HK-2 (cell line): ENCODE results near the gene FGB.
"Not testable (repeated sequence)": the region's sequence is repeated elsewhere in the genome, so short reads cannot be mapped to it uniquely, and the experiment has no call there.

Experiments
- DNase-seq: peaks from one replicate; pipeline ENCODE4 v3.0.0-alpha.2; 2018; ENCODE audit not compliant: unreplicated experiment

Gene FGB

DNA sequence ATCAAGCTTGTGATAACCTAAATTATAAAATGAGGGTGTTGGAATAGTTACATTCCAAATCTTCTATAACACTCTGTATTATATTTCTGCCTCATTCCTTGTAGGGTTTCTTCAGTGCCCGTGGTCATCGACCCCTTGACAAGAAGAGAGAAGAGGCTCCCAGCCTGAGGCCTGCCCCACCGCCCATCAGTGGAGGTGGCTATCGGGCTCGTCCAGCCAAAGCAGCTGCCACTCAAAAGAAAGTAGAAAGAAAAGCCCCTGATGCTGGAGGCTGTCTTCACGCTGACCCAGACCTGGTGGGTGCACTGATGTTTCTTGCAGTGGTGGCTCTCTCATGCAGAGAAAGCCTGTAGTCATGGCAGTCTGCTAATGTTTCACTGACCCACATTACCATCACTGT, 2.9 kb downstream of the FGB start:
- DNase-seq, result no peak

DNA sequence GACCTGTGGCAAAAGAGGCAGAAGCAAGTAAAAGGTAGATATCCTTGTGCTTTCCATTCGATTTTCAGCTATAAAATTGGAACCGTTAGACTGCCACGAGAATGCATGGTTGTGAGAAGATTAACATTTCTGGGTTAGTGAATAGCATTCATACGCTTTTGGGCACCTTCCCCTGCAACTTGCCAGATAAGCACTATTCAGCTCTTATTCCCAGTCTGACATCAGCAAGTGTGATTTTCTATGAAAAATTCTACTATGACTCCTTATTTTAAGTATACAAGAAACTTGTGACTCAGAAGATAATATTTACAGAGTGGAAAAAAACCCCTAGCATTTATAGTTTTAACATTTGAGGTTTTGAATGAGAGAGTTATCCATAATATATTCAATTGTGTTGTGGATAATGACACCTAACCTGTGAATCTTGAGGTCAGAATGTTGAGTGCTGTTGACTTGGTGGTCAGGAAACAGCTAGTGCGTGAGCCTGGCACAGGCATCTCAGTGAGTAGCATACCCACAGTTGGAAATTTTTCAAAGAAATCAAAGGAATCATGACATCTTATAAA, 3.9 kb downstream of the FGB start:
- no peak for DNase-seq

DNA sequence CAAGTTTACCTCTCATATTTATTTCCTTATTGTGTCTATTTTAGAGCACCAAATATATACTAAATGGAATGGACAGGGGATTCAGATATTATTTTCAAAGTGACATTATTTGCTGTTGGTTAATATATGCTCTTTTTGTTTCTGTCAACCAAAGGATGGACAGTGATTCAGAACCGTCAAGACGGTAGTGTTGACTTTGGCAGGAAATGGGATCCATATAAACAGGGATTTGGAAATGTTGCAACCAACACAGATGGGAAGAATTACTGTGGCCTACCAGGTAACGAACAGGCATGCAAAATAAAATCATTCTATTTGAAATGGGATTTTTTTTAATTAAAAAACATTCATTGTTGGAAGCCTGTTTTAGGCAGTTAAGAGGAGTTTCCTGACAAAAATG, 6.2 kb downstream of the FGB start:
- DNase-seq, result no peak

DNA sequence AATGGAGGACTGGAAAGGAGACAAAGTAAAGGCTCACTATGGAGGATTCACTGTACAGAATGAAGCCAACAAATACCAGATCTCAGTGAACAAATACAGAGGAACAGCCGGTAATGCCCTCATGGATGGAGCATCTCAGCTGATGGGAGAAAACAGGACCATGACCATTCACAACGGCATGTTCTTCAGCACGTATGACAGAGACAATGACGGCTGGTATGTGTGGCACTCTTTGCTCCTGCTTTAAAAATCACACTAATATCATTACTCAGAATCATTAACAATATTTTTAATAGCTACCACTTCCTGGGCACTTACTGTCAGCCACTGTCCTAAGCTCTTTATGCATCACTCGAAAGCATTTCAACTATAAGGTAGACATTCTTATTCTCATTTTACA, 6.8 kb downstream of the FGB start:
- no peak for DNase-seq

DNA sequence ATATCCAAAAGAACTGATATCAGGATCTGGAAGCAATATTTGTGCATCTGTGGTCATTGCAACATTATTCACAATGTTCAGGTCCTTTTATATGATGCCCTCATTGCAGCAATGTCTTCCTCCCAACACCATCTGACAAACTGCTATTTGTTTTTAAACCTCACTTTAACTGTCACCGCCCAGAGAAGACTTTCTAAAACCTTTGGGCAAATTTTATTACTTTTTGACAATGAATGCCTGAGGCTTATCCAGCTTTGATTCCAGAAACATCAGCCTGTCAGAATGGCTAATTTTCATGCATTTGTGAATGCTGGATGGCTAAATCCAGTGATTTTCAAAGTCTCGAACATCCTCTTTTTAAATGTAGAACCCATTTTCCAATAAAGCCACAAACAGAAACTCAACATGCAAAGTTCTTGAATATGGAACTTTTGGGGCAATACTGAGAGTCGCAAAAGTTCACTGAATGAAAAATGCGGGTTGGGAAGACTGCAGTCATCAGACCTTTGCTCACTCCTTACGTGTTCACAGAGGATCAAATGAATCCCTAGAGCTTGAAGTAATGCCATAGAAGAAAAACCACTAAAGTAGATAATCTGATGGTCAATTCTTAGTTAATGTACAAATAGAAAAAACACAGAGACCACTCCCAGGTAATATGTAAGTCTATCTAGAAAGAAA, 10.5 kb downstream of the FGB start:
- DNase-seq, result no peak

DNA sequence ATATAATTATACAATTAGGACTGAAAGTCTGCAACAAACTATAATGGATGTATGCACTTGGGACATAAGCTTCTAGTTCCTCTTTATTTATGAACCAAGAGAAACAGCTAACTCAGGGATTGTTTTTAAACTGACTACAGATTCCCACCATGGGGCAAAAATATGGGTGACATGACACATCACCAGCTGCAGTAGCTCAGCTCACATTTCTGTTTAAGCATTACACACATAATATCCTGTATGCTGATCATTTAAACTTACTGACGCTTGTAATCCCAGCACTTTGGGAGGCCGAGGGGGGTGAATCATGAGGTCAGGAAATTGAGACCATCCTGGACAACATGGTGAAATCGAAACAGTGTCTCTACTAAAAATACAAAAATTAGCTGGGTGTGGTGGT, 11.5 kb downstream of the FGB start:
- no peak for DNase-seq

DNA sequence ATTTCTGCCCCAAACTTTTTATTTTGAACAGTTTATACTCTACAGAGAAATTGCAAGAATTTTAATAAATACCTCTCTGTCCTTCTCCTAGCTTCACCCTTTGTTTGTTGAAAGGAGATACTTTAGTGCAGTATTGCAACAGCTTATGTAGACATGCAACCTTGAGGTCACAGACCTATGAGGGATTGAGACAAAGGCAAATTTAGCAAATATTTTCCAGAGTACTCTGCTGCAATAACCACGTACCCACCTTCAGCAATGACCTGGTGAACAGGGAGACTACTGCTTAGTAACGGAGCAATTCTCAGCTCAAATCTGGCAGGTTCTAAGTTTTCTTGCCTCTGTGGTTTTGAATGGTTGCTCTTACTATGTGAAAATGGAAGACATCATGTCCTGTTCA, 14.5 kb downstream of the FGB start:
- no peak for DNase-seq

DNA sequence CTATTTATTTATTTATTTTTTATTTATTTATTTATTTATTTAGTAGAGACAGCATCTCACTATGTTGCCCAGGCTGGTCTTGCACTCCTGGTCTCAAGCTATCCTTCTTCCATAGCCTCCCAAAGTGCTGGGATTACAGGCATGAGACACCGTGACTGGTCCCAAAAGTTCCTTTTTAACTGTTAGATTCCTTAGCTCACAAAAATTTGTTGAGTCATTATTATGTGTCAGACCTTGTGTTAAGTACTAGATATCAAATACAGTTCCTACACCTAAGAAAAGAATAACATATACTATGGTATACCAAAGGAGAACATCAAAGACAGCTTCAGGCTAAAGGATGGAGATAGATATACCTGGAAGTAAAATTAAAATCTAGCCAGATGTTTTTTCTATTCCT, 16.1 kb downstream of the FGB start:
- no peak for DNase-seq

DNA sequence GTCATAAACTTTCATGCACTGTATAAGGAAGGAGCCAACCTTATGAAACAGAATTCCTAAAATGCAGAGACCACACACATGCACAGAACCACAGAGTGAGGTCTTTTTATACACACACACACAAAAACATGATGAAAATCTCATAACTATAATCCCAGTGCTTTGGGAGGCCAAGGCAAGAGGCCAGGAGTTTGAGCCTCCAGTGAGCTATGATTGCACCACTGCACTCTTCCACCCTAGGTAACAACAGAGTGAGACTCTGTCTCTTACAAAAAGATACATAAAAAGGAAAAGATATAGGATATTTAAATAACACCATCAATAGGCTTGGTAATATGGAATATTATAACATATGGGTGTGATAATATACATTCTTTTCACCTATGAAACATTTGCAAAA, 17.1 kb downstream of the FGB start:
- no peak for DNase-seq

DNA sequence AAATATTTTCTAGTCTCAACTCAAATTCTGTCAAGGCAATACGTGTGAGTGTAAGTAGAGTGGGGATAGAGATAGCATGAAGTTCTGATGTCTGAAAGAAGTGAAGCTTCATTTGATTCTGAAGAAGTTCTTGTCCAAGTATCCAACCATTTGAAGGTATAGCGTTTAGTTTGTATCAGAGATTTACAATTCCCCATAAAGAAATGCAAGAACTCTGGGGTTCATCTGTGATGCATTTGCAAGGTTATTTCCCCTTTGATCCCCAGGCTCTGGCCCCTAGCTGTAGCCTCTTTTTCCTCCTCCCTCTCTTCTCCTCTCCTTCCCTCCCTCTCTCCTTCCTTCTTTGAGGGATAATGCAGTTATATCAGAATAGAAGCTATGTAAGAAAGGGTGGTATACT, 19.9 kb downstream of the FGB start:
- no peak for DNase-seq

DNA sequence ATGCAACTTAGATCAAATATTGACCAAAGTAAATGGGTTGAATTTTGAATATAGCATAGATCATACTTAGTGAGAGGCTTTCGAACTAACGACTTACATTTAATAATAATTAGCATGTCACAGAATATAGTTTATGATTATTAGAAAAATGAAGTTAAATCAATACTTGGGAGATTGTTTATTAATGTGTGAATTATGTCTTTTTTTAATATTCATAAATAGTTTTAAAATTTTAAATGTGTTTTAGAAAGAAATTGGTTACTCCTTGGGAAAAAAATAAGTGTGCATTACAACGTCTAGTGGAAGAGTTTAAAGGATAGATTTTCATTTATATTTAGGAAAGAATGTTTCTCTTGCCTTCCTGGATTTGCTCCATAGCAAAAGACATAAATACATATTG, 20.4 kb downstream of the FGB start:
- no peak for DNase-seq

DNA sequence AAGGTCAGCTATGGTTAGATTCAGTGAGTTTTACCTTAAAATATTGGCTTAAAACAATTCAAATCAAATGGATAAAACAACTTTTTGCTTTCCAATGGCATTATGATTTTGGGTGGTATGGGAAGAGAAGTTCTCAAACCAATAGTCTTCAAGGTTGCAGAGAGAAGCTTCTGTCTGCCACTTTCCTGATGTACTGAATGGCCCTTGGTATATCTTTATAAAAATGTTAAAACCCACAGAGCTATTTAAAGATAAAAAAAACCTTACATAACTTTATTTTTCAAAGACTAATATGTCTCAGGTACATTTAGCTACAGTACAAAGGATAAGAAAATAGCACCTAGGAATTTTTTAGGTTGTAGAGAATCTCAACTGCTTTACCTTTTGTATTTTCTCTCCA, 20.9 kb downstream of the FGB start:
- DNase-seq, result no peak

DNA sequence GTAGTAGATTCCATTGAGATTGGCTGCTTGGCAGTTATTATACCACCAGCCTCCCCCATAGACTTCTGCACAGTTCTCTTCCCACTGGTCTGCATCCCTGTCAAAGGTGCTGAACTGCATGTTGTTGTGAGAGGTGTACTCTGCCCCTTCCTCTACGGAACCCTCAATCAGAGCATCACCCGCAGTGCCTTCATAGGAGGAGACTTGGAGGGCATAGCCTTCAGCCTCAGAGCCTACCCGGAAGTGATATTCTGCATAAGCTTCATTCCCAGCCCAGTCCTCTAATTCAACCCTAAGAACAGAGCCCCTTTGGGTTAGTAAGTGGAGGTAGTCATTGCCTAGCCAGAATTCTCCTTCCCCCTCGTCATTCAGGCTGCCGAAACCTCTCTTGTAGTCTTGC, 21.4 kb downstream of the FGB start:
- no peak for DNase-seq

DNA sequence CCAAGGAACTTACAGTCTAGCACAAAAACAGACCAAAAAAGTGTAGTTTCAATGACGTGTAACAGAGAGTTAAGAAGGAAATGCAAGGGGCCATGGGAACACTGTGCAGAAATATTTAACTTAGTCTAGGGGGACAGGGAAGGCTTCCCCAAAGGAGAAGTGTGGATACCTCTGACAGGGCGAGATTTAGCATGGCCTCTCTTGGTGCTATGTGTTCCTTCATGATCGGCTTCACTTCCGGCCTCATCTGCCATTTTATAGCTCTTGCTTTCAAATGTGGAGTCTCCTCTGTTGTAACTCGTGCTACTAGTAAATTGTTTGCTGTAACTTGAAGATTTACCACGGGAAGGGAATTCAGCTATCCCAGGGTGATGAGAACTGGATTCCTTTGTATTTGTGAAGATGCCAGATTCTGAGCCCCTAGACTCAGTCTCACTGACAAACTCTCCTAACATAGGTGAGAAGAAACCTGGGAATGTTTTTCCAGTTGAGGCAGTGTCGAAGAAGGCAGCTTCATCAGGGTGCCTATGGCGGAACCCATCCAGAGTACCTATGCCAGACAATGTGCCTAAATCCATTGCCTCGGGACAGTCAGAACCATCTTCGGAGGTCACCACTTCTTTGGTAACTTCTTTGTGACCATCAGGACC, 22.7 kb downstream of the FGB start:
- no peak for DNase-seq

DNA sequence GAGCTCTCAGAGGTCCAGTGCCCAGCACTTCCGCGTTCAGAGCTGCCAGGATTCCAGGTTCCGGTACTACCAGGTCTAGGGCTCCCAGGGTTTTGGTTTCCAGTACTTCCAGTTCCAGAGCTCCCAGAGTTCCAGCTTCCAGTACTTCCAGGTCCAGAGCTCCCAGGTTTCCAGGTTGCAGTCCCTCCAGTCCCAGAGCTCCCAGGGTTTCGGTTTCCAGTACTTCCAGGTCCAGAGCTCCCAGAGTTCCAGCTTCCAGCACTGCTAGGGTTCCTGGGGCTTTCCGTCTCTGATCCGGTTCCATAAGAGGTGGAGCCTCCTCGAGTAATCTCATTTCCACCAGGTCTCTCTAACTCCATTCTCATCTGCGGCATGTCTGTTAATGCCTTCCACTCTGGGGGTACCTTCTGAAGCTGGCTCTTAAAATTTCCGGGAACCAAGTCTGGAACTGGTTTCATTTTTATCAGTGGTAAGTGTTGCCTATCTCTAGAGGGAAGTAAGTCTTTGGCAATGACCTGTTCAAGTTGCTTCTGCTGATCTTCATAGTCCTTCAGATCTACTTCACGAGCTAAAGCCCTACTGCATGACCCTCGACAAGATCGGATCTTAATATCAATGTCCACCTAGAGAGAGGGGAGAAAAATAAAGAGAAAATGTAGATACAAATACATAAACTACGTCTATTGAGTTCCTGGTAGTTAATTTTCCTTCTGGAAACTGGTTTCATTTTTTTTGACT, 23.7 kb downstream of the FGB start:
- no peak for DNase-seq

DNA sequence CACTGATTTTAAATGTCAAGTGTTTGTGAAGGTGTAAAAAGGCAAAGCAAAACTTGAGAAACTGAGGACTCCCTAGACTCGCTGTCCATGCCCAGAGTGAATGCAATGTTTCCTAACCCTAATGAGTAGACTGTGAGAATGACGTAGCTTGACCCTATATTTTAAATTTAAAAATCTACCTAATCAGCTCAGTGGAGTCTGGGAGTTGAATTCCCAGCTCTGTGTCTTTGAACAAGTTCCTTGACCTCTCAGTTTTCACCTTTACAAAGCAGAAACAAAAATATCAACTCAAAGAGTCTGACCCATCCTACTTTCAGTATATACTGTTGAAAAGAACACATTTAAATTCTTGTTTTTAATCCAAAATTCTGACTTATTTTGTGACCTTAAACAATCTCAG, 25.4 kb downstream of the FGB start:
- DNase-seq, result no peak

DNA sequence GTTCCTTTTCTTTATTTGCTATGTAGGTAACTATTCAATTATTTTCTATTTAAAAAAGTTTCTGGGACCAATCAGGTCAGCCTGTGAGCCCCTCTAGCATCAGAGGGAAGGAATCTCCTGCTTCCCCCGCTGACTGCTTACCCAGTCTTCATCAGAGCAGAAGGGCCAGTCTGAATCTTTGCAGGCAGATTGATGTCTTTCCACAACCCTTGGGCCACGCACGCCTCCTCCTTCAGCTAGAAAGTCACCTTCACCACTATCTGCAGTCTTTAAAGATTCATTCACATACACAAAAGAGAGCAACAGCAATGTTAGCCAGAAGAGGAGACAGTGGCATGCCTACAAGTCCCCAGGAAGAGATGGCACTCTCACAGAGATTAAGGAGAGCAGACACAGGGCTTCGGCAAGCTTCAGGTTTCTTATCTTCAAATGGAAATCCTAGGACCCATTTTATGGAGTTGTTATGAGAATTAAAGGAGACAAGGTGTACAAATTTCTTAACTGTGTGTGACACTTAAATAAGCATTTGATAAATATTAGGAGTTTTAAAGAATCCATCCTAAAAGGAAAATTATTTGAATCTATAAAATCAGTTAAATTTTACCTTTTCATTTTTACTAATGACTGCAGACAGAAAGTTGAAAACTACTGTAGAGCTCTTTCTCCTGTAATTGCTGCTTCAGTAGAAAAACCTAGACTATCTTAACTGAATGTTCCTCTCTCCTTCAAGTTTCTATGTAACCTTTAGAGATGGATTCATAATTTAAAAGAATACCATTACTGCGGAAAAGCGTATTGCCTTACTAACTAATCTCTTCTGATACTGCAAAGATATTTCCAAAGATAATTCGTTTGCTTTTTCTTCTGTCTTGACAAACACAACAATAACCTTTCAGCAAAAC, 26.7 kb downstream of the FGB start:
- DNase-seq, result no peak

DNA sequence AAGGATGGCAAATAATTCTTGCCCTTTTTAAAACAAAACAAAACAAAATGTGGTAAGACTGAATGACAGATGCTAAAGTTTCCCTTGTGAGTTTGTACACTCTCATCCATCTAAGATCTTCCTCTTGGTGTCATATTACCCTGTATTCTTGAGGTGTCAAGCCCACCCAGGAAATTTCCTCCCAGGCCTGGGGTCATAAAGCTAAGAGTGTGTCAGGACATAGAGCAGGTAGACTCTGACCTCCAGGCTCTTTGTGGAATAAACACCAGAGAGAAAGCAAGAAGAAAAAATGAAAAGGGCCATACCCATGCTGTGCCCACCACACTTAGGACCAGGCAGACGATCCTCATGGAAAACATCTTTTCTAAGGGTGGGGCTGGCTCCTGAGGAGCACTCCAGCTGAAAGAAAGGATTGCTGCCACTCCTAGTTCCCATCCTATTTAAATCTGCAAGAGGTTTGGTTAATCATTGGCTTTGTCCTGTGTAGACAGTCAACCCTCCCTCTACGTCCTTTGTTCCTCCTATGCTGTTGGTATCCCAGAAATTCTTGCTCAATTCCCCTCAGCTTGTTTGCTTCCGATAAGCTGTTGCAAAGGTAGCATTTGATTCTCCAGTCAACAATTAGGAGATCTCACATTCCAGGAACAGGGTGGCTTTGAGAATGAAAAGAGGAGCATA, 27.7 kb downstream of the FGB start, which contains the start of gene FGA:
FGA (minus strand) TSS at position 414 of the 678 bp plus-strand sequence; CDS start at position 359, 55 bp downstream.
- DNase-seq, result no peak

DNA sequence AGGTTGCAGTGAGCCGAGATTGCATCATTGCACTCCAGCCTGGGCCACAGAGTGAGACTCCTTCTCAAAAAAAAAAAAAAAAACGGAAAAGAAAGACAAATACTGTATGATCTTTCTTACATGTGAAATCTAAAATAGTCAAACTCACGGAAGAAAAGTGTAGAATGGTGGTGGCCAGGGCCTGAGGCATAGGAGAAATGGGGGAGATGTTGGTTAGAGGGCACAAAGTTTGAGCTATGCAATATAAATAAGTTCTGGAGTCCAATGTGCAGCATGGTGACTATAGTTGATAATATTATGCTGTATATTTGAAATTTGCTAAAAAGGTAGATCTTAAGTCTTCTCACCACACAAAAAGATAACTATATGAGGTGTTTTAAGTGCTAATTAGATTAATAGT, 29.1 kb downstream of the FGB start:
- DNase-seq, result no peak

DNA sequence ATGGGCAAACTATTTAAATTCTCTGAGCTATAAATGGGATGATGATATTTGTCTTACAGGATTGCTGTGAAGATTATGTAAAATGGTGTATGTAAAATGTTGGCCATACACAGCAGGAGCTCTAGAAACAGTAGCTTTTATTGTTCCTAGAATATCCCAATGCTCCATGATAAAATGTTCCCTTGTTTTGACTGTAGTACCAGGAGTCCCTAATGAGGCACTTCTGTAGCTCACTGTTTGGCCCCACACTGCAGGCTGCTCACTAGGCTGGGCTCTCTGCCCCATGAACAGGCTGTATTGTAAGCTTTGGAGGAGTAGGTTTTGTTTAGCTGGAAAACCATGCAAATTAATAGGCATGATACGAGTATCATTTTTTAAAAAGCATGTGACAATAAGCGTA, 31.1 kb downstream of the FGB start:
- no peak for DNase-seq

DNA sequence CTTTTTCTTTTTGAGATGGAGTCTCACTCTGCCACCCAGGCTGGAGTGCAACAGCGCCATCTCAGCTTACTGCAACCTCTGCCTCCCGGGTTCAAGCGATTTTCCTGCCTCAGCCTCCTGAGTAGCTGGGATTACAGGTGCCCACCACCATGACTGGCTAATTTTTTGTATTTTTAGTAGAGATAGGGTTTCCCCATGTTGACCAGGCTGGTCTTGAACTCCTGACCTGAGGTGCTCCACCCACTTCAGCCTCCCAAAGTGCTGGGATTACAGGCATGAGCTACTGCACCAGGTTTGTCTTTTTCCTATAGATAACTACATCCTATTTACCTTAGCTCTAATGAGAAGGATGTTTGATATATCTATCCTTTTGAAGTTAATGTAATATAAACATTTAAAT, 31.5 kb downstream of the FGB start:
- DNase-seq, result not testable (repeated sequence)
